NCI-H1930 (cell line): ENCODE measurements around the gene COL4A2.

Source experiments
- DNase-seq, 2 experiments: peaks; one replicate each; lab custom pipeline; 2025; lab: John Stamatoyannopoulos, UW

Gene COL4A2

GRCh38 chr13:110322126-110322827, 15.2 kb downstream of the COL4A2 start:
- no peak for DNase-seq

DNA sequence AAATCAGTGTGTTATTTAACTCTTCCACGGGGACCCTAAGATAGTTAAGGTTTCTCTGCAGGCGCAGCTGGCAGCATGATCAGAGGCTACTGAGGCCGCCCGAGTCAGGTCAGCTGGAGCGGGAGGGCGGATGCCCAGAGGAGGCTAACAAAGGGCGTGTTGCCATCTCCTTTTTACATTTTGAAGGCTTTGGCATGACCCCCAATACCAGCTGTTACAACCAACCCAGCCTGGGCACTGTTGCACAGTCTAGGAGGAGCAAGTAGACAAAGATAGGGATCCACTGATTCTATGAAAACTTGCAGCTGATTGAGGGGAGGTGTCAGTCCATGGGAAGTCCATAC, 15.7 kb downstream of the COL4A2 start:
- no peak for DNase-seq

DNA sequence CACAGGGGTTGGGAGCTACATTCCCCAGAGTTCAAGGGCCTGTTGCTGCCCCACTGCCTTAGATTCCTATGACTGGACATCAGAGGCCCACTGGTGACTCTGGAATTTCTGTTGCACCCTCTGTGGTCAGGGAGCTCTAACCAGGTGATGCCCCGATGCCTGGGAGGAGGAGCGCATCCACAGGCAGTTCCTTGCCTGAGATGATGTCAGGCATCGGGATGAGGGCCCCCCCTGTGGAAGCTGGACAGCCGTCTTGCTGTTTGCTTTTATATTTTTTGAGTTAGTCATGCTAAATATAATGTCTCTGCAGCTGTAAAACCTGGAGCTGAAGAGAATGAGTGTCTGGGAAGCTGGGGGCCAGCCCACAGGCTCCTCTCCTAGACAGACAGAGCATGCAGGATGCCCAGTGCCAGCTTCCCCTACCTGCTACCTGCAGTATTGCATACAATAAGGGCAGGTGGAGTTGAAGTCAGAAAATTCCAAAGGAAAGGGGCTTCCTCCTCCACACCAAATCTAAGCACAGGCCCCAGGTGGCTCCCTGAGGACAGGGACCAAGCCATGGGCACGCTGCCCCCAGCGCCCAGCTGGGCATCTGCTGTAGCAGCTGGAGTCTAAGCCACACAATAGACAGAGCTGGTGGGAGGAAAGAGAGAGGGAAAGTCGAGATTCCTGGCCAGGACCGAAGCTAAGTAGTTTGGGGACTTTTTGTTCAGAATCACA, 16.2 kb downstream of the COL4A2 start:
- no peak for DNase-seq

GRCh38 chr13:110324026-110324749, 17.1 kb downstream of the COL4A2 start:
- no peak for DNase-seq

DNA sequence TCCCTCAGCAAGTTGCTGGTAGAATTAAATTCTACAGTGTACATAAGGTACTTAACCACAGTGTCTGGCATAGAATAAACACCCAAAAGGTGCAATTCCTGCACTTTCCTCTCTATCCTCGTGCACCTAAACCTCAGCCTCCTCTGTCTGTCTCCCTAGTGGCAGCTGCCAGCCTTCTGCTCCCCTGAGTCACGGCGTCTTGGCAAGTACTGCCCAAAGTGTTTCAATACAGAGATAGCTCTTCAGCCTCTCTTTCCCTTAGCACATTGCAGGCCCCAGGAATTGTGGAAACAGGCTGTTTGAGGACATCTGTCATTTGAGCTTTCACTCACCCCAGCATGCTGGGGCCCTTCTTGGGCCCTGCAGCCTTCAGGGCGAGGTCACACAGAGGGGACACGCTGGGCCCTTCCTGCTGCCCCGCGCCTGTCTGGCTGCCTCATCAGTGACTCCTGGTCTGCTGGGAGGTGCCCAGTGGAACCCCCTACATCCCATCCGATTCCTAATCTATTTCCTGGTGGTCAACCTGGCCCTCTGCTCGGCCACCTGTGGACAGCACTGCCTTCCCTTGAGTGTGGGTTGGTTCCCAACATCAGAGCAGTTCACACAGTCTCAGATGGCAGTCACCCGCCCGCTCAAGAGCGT, 19.3 kb downstream of the COL4A2 start:
- DNase-seq, result no peak

DNA sequence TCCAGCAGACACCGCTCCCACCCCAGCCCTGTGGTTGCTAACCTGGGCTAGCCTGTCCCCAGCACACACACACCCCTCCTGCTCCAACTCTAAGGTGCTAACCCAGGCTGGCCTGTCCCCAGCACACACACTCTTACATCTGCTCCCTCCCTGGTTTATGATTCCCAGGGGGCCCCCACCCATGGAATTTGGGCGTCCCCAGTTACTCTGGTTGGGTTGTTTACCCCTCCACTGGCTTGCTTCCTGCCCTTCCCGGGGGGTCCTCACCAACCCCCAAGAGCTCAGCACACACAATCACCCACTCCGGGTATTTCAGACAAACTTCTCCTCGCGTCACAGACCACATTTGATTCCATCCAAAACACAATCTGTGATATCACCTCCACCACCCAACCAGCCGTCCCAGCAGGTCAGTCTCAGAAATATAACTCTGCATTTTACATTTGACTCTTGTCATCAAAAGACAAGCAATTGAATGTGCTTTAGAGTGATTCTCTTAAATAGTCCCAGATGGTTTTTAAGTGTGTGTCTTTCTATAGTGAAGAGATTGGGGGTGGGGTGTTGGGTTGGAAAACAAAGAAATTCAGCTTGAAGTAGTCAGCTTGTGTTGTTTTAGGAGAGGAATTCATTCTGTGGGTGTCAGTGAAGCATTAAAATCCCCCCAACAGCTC, 20.1 kb downstream of the COL4A2 start:
- DNase-seq, result no peak

- no peak for DNase-seq
Observed at GRCh38 chr13:110328573-110328972, 21.5 kb downstream of the COL4A2 start.

DNA sequence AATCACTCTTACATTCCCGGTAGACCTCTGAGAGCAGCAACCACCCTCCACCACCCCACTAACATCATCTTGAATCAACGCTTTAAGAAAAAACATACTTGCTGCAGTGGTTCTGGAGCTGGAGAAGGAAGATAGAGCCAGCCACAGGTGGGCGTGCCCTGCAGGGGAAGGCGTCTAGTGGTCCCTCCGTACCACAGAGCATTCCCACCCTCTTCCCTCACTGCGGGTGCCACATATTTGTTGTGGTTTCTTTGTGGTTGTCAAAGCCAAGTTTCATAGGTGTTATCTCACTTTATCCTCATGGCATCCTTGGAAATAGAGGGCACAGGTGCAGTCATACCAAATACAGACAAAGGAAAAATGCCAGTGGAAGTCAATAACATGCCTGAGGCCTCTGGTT, 22.2 kb downstream of the COL4A2 start:
- DNase-seq, result no peak

DNA sequence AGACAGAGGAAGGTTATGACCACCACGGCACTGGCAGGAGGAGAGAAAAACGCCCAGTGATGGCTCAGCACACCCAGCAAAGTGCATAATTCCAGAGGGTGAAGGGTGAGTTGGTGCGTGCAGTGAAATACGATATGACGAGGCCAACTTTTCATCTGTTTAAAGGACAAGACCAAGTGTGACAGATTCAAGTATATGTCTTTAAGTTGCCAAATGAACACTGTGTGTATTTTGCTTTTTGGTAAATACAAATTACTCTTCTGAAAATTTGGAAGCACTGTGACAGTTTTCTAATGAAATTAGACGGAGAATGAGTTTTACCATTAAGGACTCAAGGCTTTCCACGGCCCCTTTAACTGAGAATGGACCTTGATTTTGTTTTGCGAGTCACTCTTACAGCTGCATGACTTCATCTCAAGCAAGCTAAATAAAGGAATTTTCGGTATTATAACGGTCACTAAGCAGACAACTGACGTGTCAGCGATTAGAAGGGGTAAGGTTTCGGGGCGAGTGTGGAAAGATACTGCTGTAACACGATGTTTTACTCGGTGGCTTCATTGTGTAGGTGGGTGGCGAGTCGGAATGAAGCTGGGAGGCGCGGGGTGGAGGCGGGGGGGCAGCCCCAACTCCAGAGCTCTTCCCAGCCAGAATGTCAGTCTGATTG, 22.8 kb downstream of the COL4A2 start:
- DNase-seq, result no peak

DNA sequence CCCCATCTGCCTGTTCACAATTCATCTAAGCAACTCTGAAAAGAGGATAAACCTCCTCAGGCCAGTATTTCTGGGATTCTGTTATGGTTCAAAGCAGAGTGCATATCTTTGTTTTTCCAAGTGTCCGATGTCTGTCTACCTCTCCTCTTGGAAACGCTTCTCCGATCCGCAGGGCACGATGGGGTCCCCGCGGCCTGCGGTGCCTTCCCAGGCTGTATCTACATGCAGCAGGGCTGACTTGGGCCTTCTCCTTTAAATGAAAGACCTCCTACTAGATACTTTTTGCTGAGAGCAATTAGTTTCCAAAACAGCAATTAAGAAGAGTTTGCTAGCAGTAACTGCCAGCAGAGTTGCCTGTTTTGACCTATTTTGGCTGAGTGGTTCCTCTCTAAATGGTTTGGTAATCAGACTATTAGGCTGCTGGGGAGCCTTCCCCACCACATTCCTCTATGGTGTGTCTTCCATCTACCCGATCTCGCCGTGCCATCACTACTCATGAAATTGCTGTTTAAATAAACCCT, 23.5 kb downstream of the COL4A2 start:
- DNase-seq, result no peak

GRCh38 chr13:110331362-110331761, 24.3 kb downstream of the COL4A2 start:
- DNase-seq, result no peak

- no peak for DNase-seq
Observed at GRCh38 chr13:110332750-110333149, 25.7 kb downstream of the COL4A2 start.

GRCh38 chr13:110333837-110334236, 26.8 kb downstream of the COL4A2 start:
- no peak for DNase-seq

- DNase-seq, result no peak
Observed at GRCh38 chr13:110334256-110334655, 27.2 kb downstream of the COL4A2 start.

DNA sequence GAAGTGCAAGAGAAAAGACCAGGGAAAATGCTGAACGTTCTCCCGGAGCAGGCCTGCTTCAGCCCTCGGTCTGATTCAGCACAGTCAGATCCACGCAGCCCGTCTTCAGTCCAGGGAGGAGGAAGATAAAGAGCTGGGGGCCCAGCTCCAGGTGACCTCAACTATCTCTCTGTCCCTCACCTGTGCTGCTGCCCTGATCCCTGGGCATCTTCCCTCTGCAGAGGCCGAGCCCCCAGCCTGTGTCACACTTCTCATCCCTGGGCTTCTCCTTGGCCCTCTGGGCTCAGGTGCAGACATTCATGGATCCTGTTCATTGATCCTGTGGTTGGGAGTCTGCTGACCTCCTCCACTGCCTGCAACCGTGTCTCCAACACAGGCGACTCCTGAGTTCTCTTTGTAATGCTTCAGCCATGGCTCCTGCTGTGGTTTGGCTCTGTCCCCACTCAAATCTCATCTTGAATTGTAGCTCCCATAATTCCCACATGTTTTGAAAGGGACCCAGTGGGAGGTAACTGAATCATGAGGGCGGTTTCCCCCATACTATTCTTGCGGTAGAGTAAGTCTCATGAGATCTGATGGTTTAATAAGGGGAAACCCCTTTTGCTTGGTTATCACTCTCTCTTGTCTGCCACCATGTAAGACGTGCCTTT, 27.9 kb downstream of the COL4A2 start:
- DNase-seq, result no peak

DNA sequence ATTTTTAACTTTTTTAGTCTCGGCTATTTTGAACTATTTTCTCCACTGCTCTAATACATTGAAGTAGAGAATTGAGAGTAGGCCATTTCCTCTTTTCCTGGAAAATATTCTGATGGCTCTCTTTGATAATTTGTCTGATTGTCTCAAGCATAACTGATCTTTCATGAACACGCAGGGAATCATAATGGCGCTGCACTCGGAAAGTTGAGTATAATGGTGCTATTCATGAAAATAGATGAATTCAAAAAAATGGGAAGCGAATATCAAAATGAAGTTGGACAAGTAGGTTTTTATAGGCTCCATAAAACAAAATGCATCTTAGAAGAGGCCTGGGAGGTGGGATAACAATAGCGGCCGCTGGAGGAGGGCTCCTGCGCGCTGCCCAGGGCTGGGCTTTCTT, 29.0 kb downstream of the COL4A2 start:
- no peak for DNase-seq

DNA sequence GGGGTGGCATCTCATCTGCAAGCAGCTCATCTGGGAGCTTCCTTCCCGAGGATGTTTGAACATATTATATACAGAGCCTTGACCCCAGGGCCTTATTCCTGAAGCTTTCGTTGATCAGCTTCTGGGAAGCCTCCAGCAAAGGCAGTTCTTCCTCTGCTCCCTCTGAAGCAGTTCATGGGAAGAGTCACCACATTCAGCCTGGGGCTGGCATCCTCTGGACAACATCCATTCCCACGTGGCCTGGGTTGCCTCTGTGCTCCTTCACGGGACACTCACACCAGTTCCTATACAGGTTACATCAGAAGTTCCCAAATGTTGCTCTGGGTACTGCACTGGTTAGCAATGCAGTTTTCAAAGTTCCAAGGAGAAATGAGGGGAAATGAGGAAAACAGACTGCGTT, 29.6 kb downstream of the COL4A2 start:
- DNase-seq, result no peak

DNA sequence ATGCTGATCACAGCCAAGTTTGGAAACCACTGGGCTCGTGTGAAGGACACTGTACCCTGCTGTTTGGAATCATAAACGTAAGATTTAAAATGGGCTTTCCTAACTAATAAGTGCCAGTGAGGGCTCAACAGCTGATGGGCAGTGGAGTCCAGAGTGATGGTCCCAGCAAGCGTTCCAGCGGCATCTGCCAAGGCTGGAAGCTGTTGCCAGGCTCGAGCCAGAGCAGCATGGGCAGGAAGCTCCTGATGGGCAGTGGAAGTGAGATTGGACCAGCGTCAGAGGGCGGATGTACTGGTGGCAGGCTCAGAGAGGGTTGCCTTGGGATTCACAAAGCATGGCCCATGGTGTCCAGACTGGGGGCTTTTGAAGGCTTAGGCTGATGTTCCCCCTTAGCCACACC, 30.2 kb downstream of the COL4A2 start:
- DNase-seq, result no peak

DNA sequence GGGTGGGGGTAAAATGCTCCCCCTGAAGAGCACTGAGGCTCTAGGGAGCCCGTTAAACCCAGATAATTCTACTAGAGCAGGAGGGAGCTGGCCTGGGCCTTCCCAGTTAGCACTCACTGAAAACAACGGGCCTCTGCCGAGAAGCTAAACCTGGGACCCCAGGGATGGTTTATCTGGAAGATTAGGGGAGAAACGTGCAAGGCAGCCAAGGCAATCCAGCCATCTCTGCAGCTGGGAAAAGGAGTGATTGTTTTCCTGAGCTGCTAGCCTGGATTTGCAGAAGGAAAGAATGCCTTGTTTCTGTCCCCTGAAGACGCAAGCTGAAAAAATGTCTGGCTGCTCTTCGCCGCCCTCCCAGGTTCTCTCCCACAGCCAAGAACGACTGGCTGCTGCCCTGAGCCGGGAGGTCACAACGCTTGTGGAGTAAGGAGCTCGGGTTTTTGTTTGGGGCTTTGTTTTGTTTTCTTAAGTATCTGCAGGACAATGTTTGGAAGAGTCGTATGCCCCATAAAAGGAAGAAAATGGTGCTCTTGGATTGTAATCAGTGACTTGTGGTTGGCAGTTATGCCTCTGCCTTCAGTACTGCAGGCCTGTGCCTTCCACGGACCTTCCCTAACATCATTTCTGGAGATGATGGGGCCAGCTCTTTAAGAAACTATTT, 31.5 kb downstream of the COL4A2 start:
- DNase-seq, result no peak

- DNase-seq, result no peak
Observed at GRCh38 chr13:110339263-110339662, 32.2 kb downstream of the COL4A2 start.
